ENCODE data around the gene LY86. TPM values are rescaled to one million over a fixed set of nuclear protein-coding genes. Genes with fewer than 3 reads are reported as not detected.

LY86 gene
- total and polyA plus RNA-seq, 2 donors (not counting 3 experiments of a cell fraction or from before 2014, with no cell fraction given), result not detected

DNA sequence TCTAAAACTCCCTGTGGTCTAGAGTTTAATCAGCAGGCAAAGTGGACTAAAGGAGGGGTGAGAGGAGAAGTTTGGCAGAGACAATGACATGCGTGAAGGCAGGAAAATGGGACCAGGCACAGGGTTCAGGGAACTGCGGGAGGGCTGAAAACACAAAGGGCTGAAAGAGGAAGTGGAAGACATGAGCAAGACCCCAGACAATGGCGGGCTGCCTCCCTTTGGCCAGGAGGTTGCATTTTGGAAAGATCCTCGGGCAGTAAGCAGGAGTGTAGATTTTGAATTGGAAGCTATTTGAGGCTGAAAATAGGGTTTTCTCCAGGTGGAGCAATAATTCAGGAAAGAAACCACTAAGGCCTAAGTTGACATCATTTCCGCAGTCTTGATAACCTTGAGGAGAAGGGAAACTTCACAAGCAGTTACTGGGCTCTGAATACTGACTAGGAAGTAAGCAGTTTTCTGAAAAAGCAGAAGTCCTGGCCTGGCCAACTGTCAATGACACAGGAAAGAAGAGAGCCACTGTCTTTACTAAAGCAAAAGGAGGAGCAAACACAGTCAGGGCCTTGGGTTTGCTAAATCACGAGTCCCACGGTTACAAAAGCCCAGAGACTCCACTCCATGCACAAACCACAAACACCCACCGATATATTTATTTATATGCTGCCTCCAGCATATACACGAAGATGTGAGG lies 3.4 kb downstream of the LY86 start:
- Histone ChIP-seq H3K4me1 (ENCODE audit: control insufficient read depth, extremely low read depth, insufficient read depth, low read length) (no peaks in the 10 kb centered on the region), H3K4me3 (replicated peaks in 1 of 3; ENCODE audit: insufficient read depth in 1 of 3, low read depth in 1 of 3, low read length in 3 of 3) (no peak overlapping the region), H3K27me3 (ENCODE audit: control insufficient read depth in 2 of 2, insufficient read depth in 2 of 2, low read length in 2 of 2) (no peaks in the 10 kb centered on the region), H2AFZ (ENCODE audit: low read depth, low read length) (no peak overlapping the region), H3K9me3 (replicated peaks; ENCODE audit: control insufficient read depth, insufficient read depth, low read length) (no peaks in the 10 kb centered on the region), H3K4me2 (ENCODE audit: insufficient read depth, low read length) (no peak overlapping the region), H3K9me1 (replicated peaks; ENCODE audit: control insufficient read depth, extremely low read depth, insufficient read depth, low read length) (no peaks in the 10 kb centered on the region), H4K20me1 (replicated peaks; ENCODE audit: control insufficient read depth, extremely low read depth, insufficient read depth, low read length) (no peaks in the 10 kb centered on the region), H3K9ac (replicated peaks; ENCODE audit: extremely low read depth, insufficient read depth, low read length) (no peak overlapping the region), H3K27ac (ENCODE audit: insufficient read depth, low read depth, low read length) (no peak overlapping the region), H3K79me2 (ENCODE audit: control insufficient read depth, insufficient read depth, low read length) (no peaks in the 10 kb centered on the region), H3K36me3 (ENCODE audit: control insufficient read depth in 2 of 2, extremely low read depth in 1 of 2, insufficient read depth in 2 of 2, low read length in 2 of 2) (no peaks in the 10 kb centered on the region)
- intact Hi-C loops (cut with micrococcal nuclease), result no loop called here
- dilution Hi-C loops (cut with MboI; ENCODE audit: extremely low pct_ligation_motif_present, low sequenced_read_pairs), result no loop called here
- FAIRE-seq, result no peak
- DNase-seq (ENCODE audit: low read depth, low spot score), result no peak
- ChIA-PET CTCF (no interaction called here), POLR2A (no interaction called here)
- TF ChIP-seq MYC (IDR thresholded peaks at IDR 0.05; ENCODE audit: low read depth, low read length) (no peak), GATA2 (IDR thresholded peaks at IDR 0.05; ENCODE audit: insufficient read depth, insufficient read length, low read depth, low read length) (no peak), JUN (IDR thresholded peaks at IDR 0.05; ENCODE audit: borderline replicate concordance, insufficient read depth, insufficient read length, low read depth) (no peak), POLR2AphosphoS5 (IDR thresholded peaks at IDR 0.05; ENCODE audit: insufficient read depth, low read depth, low read length) (no peak)
- TF ChIP-seq, protein P1, sequence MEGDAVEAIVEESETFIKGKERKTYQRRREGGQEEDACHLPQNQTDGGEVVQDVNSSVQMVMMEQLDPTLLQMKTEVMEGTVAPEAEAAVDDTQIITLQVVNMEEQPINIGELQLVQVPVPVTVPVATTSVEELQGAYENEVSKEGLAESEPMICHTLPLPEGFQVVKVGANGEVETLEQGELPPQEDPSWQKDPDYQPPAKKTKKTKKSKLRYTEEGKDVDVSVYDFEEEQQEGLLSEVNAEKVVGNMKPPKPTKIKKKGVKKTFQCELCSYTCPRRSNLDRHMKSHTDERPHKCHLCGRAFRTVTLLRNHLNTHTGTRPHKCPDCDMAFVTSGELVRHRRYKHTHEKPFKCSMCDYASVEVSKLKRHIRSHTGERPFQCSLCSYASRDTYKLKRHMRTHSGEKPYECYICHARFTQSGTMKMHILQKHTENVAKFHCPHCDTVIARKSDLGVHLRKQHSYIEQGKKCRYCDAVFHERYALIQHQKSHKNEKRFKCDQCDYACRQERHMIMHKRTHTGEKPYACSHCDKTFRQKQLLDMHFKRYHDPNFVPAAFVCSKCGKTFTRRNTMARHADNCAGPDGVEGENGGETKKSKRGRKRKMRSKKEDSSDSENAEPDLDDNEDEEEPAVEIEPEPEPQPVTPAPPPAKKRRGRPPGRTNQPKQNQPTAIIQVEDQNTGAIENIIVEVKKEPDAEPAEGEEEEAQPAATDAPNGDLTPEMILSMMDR (IDR thresholded peaks at IDR 0.05; ENCODE audit: extremely low read depth in 1 of 2, insufficient read depth in 1 of 2, low read depth in 1 of 2, low read length in 2 of 2), result no peak
- BruUV-seq (replicated peaks), result no TSS peak
